IPS DF 19.7 (cell line): Measurements from ENCODE around the gene PXYLP1.
"Not testable (repeated sequence)": the region's sequence is repeated elsewhere in the genome, so short reads cannot be mapped to it uniquely, and the experiment has no call there.

Source experiments
- DNase-seq: peaks from one replicate; pipeline ENCODE4 v3.0.0-alpha.2; 2013; ENCODE audit warnings: low read depth, low spot score

Gene PXYLP1, protein sequence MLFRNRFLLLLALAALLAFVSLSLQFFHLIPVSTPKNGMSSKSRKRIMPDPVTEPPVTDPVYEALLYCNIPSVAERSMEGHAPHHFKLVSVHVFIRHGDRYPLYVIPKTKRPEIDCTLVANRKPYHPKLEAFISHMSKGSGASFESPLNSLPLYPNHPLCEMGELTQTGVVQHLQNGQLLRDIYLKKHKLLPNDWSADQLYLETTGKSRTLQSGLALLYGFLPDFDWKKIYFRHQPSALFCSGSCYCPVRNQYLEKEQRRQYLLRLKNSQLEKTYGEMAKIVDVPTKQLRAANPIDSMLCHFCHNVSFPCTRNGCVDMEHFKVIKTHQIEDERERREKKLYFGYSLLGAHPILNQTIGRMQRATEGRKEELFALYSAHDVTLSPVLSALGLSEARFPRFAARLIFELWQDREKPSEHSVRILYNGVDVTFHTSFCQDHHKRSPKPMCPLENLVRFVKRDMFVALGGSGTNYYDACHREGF

DNA sequence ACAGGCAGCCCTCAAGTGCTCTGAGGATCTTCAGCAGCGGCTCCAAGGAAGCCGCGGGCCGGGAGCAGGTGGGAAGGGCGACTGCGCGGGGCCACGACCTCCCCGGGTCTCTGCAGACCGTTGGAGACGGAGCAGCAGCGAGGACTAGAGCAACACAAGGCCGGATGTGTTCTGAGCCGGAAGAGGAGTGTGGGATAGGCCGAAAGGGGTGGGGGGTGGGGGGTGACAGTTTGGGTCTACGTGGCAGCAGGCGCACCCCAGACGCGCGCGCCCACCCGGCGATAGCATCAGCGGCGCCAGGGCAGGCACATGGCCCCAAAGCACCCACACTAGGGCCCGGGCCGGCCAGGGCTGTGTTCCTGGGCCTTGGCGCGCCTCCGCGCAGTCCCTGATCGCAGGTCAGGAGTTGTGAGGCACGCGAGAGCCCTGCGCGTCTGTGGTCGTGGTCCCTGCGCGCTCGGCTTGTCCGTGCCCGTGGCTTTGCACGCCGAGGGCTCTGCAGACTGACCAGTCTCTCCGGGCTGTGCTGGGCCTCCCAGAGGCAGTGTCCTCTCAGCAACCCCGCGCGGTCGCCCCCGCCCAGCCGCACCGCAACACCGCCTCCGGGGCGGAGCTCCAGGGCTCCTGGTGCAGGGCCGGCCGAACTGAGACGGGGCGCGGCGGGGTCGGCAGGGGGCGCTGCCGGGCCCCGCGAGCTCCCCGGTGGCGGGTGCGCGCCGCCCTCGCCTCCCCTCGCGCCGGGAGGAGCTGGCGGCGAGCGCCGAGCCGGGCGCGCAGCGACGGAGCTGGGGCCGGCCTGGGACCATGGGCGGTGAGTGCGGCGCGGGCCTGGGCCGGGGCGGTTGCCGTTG, at the start of gene PXYLP1:
PXYLP1 (plus strand) TSS at position 725 of the 851 bp plus-strand sequence. CDS start 28,351 bp downstream, outside the sequence.
- no peak for DNase-seq

DNA sequence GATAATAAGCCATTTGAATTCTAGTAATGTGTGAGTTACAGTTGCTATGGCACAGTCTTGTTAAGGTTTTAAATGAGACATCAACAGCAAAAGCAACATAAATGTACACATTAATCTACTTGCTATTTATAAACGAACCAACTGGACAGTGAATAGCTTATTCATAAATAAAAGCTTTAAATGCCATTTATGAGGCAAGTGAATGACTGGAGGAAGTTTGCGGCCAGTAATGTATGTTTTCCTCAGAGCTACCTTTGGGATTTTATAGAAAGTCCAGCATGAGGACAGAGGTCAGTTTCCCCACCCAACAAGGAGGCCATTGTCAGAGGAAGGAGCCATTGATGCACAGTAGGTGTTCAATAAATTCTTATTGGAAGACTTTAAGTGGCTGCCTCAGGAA, 48.0 kb upstream of the PXYLP1 start:
- no peak for DNase-seq

DNA sequence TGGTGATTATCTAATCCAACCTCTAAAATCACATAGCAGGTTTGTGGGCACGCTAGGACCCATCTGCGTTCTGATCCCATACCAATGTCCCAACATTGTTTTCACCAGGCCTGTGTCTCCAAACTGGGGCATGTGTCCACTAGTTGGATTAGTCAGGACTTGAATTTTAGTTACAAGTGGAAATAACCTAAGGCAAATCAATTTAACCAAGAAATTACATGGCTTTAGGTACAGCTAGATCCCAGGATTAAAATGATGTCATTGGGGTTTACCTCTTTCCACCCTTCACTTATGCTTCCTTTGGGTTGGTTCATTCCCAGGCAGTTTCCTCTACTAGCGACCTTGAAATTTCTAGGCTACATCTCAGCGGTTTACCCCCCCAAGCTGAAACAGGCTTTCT, 47.2 kb upstream of the PXYLP1 start:
- no peak for DNase-seq

GRCh38 chr3:141191097-141191749, 40.4 kb upstream of the PXYLP1 start:
- no peak for DNase-seq

- peak; percentile 57 for DNase-seq
These were observed 39.3 kb upstream of the PXYLP1 start for GRCh38 chr3:141192345-141192744.

GRCh38 chr3:141193066-141193830, 38.4 kb upstream of the PXYLP1 start:
- no peak for DNase-seq

GRCh38 chr3:141201122-141201521, 30.5 kb upstream of the PXYLP1 start:
- no peak for DNase-seq

DNA sequence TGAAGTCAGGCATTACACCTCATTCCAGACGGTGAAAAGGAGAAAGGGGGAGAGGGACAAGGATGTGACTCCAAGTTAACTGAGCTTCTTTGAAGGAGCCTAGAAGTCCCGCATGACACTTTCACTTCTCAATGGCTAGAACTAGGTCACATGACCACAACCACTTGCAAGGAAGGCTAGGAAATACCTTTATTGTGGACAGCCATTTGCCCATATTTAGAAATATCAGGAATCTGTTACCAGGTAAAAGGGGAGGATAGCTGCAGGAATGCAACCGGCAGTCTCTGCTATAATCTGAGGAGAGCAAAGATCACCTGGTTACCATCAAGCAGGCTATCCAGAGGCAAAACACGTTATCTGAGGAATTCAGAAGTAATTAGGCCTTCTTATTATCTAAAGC, 28.9 kb upstream of the PXYLP1 start:
- no peak for DNase-seq

DNA sequence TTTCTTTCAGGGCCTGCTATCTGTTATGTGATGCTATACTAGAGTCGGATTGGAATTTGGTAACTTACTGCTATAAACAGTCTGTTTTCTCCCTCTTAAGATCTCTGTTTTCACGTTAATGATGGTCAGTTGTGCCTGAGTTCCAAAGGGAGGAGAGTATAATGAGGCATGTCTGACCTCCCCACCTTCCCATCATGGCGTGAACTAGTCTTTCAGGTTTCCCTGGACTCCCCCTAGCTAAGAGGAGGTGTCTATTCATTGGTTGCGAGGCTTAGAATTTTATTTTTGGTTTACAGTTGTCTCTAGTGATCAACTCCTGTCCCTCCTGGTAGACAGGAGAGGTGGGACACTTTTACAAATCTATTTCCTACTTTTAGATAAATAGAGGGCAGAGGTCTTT, 27.8 kb upstream of the PXYLP1 start:
- no peak for DNase-seq

DNA sequence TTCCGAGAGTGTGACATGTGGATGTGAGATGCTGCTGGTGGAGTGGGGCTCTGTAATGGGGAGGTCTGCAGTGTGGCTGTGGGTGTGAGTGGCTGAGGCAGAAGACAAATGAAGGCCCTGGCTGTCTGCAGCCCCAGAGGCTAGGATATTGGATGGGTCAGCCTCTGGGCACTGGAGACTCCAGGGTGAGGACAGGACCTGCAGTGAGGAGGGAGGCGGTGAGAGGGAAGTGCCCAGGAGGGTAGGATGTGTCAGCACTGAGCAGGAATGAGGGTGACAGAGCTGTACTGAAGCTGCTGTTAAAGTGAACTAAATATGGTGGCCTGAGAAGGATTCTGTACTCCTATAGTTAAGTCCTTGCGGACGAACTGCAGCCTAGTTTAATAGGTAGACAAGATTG, 27.3 kb upstream of the PXYLP1 start:
- no peak for DNase-seq

DNA sequence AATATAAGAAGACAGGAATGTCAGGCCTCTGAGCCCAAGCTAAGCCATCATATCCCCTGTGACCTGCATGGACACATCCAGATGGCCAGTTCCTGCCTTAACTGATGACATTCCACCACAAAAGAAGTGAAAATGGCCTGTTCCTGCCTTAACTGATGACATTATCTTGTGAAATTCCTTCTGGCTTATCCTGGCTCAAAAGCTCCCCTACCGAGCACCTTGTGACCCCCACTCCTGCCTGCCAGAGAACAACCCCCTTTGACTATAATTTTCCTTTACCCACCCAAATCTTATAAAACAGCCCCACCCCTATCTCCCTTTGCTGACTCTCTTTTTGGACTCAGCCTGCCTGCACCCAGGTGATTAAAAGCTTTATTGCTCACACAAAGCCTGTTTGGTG, 20.3 kb upstream of the PXYLP1 start:
- DNase-seq, result not testable (repeated sequence)

GRCh38 chr3:141212101-141212500, 19.5 kb upstream of the PXYLP1 start:
- DNase-seq, result no peak

DNA sequence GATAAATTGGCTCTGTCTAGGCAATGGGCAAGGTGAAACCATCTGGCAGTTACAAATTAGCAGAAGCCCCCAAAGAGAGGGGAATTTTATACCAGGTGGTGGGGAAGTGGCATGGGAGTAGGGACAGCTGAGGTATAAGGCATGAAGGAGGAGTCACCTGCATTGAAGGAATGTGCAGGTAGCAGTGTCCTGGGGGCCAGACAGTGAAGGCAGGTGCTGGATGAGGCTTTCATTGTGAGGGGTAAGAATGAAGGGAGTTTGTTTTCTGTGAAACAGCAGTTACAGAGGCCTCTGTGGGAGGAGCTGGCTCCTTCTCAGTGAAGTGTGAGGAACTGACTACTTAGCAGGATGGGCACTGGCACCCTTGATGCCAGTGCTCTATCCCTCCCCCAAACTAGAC, 19.1 kb upstream of the PXYLP1 start:
- DNase-seq, result no peak

GRCh38 chr3:141216975-141217374, 14.7 kb upstream of the PXYLP1 start:
- no peak for DNase-seq

DNA sequence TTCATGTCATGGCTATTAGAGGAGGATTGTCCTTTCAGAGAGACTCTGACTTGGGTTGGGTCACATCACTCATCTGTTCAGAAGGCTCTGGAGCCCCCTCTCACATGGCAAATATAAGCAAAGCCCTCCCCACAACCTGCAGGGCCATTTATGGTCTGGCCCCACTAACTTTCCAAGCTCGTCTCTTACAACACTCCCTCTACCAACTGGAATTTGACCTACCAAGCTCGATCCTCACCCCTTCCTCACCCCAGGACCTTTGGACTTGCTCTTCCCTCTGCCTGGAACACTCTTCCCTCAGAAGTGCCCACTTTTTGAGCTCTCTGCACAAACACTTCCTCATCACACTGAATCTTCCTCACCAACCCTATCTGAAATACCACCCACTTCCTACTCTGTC, 14.2 kb upstream of the PXYLP1 start:
- DNase-seq, result no peak

DNA sequence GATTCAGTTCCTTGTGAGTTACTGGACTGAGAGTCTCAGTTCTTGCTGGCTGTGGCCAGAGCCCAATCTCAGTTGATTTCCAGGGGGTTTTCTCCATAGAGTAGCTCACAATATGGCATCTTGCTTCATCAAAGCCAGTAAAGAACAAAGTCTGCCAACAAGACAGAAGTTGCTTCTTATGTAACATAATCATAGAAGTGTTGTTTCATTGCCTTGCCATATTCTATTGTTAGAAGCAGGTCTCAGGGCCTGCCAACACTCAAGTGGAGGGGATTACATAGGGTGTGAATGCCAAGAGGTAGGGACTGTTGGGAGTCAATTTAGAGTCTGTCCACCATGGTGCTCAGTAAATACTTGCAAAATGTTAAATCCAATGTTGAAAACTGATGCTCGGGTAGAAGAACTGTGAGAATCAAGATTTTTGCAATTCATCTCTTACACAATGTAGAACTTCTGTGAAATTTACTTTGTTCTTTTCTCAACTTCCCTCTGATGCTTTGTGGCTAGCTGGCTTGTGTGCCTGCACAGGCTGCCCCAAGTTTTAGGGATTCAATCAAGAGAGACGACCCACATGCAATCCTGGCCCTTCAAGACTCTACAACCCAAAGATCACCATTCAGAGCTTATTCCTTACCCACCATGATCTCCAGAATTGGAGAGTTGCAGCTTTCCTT, 13.3 kb upstream of the PXYLP1 start:
- DNase-seq, result no peak

DNA sequence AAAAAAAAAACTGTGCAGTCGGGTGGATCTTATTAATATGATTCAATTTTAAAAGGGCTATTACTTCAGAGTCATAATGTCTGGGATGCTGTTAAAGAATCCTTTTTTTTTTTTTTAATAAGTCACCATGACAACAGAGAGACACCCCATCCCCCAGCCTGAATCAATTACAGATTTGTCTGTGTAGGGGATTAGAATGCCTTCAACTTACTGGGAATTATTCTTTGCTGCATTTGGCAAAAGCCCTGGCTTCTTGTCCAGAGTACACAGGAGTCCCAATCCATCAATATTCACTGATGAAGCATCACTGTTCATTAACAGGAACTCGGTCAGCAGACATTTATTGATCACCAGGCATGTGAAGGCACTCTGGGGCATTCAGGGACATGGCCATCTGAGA, 12.7 kb upstream of the PXYLP1 start:
- DNase-seq, result no peak

DNA sequence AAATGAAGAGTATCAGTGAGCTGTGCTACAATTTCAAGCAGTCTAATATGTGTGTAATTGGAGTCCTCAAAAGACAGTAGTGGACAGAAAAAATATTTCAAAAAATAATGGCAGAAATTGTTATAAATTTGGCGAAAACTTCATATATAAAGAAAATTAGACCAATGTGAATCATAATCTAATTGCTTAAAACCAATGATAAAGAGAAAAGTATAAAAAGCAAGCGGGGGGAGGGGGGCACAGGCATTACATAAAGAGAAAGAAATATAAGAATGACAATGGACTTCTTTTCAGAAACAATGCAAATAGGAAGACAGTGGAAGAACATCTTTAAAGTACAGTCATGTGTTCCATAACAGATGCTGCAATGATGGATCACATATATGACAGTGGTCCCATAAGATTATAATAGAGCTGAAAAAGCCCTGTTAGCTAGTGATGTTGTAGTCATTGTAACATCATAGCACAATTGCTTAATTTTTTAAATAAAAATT, 7.9 kb upstream of the PXYLP1 start:
- DNase-seq, result no peak

DNA sequence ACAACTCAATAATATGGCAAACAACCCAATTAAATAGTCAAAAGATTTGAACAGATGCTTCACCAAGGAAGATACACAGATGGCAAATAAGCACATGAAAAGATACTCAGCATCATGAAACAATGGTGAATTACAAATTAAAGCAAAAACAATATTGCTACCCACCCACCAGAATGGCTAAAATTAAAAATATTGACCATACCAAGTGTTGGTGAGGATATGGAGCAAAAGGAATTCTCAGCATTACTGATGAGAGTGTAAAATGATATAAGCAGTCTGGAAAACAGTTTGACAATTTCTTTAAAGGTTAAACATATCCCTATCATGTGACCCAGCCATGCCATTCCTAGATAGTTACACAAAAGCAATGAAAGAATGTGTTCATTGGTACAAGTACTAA, 5.7 kb upstream of the PXYLP1 start:
- no peak for DNase-seq

DNA sequence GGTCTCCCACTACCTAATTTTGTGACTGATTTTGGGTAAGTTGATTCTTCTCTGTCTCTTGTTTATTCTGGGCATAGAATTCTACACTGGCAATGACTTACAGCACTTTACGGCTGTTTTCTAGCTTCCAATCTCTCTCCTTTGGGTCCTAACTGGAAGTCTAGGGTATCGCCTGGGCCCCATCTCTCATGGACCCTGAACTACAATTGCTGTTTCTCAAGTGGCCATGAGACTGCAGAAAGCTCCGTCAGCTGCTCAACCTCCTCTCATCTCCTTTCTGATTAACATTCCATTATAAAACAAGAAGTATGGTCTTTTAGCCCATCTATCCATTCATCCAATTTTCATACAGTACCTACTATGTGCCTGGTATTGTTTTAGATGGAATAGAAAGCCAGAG, 4.4 kb upstream of the PXYLP1 start:
- no peak for DNase-seq

- DNase-seq, result no peak
These were observed 3.9 kb upstream of the PXYLP1 start for GRCh38 chr3:141227752-141228151.
